Ishikawa (cell line): ENCODE measurements around the gene MAP4K4.

Experiments used
- CEBPB ChIP-seq: IDR thresholded peaks from 2 replicates; pipeline ENCODE4 v1.6.1; 2012
- CREB1 ChIP-seq: IDR thresholded peaks from 2 replicates; pipeline ENCODE4 v1.6.1; 2012; ENCODE audit warnings: low read depth
- EGR1 ChIP-seq: IDR thresholded peaks from 2 replicates; pipeline ENCODE4 v1.6.1; 2012
- EP300 ChIP-seq: IDR thresholded peaks from 2 replicates; pipeline ENCODE4 v1.6.1; 2012; ENCODE audit warnings: borderline replicate concordance
- FOXM1 ChIP-seq: IDR thresholded peaks from 2 replicates; pipeline ENCODE4 v1.6.1; 2012; ENCODE audit warnings: low read depth, borderline replicate concordance
- NFIC ChIP-seq: IDR thresholded peaks from 2 replicates; pipeline ENCODE4 v1.6.1; 2012
- RAD21 ChIP-seq: IDR thresholded peaks from 2 replicates; pipeline ENCODE4 v1.6.1; 2012; ENCODE audit warnings: low read depth
- TAF1 ChIP-seq: IDR thresholded peaks from 2 replicates; pipeline ENCODE4 v1.6.1; 2012; ENCODE audit warnings: low read depth, mild to moderate bottlenecking
- TCF12 ChIP-seq: IDR thresholded peaks from 2 replicates; pipeline ENCODE4 v1.6.1; 2012; ENCODE audit warnings: low read depth
- TEAD4 ChIP-seq: IDR thresholded peaks from 2 replicates; pipeline ENCODE4 v1.6.1; 2012
- YY1 ChIP-seq: IDR thresholded peaks from 2 replicates; pipeline ENCODE4 v1.6.1; 2012; ENCODE audit warnings: low read depth
- ZBTB7A ChIP-seq: IDR thresholded peaks from 2 replicates; pipeline ENCODE4 v1.6.1; 2012; ENCODE audit warnings: low read depth
- TF ChIP-seq, protein P1 (sequence below): IDR thresholded peaks from 2 replicates; pipeline ENCODE4 v1.6.1; 2012
- TF ChIP-seq, protein P2 (sequence below): IDR thresholded peaks from 2 replicates; pipeline ENCODE4 v1.6.1; 2012
- TF ChIP-seq, protein P3 (sequence below): IDR thresholded peaks from 2 replicates; pipeline ENCODE4 v1.6.1; 2012; ENCODE audit warnings: low read depth, mild to moderate bottlenecking

The MAP4K4 gene

DNA sequence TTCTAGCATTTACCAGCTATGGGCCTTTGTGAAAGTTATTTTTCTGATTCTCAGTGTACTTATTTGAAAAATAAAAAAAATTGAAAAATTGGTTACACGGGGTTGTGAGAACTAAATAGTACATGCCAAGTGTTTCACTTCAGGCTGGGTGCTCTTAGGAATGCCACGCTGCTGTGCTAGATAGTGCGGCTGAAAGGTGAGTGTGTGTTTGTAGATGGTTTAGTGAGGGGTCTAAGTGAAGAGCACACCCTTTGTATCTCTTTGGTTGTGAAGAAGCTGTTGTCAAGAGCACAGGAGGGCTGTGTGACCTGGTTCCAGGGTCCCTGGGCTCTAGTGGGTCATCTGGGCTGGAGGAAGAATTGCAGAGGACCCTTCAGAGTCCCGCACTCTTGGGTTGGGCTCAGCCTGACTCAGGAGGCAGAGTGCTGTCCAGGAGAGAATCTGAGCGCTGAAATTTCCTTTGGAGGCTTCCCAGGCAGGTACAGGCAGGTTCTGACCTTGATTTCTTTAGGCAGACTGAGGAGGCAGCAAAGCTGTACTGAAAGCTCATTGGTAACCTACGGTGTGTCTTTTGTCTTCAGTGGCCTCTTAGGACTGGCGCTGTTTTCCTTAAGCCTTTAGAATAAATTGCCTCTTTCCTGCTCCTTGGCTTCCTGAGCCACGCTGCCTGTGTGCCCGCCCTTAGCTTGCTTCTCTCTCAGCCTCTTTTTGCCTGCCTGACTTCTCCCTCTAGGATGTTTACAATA, 44.4 kb downstream of the MAP4K4 start:
- no peak for TF ChIP-seq YY1
- no peak for TF ChIP-seq ZBTB7A

DNA sequence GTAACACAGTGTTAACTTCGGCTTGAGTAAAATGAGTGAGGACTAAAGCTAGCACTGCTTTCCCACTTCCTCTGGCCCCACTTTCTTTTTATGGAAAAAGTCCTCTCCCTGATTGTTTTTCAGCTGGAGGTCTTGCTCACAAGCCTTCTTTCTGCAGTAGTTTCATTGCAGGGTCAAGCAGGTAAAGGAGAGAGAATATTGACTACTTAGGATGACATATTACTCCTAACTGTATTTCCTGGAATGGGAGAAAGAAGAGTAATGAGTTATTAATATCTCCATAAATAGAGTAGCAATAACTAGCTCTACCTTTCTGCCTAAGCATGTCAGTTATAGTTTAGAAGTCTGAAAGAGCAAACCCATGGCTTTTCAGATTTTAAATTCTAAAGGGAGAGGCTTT, 45.0 kb downstream of the MAP4K4 start:
- TF ChIP-seq TAF1 (no peak), NFIC (no peak)

DNA sequence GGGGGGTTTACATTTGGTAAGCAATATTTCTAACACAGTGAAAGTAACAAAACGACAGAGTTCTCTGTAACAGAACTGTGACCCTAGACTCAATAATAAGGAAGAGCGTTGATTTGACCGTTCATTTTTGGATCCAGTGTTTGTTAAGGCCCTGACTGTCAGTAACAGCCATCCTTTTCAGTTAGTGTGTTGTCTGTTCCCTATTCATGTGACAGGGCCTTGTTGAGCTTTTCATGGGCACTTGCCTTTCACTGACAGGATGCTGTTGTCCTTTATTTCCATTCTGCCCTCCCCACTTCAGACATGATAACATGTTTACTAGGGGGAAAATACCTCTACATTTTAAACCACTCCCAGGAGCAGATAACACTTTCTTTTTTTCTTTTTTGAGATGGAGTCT, 45.8 kb downstream of the MAP4K4 start:
- TF ChIP-seq RAD21 = no peak
- TF ChIP-seq TEAD4 = no peak
- TF ChIP-seq, protein P1, sequence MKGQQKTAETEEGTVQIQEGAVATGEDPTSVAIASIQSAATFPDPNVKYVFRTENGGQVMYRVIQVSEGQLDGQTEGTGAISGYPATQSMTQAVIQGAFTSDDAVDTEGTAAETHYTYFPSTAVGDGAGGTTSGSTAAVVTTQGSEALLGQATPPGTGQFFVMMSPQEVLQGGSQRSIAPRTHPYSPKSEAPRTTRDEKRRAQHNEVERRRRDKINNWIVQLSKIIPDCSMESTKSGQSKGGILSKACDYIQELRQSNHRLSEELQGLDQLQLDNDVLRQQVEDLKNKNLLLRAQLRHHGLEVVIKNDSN = no peak
- TF ChIP-seq, protein P2, sequence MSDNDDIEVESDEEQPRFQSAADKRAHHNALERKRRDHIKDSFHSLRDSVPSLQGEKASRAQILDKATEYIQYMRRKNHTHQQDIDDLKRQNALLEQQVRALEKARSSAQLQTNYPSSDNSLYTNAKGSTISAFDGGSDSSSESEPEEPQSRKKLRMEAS = no peak
- TF ChIP-seq CREB1 = no peak
- no peak for TF ChIP-seq ZBTB7A
- TF ChIP-seq NFIC = no peak
- no peak for TF ChIP-seq CEBPB
- TF ChIP-seq EGR1 = no peak
- TF ChIP-seq, protein P3, sequence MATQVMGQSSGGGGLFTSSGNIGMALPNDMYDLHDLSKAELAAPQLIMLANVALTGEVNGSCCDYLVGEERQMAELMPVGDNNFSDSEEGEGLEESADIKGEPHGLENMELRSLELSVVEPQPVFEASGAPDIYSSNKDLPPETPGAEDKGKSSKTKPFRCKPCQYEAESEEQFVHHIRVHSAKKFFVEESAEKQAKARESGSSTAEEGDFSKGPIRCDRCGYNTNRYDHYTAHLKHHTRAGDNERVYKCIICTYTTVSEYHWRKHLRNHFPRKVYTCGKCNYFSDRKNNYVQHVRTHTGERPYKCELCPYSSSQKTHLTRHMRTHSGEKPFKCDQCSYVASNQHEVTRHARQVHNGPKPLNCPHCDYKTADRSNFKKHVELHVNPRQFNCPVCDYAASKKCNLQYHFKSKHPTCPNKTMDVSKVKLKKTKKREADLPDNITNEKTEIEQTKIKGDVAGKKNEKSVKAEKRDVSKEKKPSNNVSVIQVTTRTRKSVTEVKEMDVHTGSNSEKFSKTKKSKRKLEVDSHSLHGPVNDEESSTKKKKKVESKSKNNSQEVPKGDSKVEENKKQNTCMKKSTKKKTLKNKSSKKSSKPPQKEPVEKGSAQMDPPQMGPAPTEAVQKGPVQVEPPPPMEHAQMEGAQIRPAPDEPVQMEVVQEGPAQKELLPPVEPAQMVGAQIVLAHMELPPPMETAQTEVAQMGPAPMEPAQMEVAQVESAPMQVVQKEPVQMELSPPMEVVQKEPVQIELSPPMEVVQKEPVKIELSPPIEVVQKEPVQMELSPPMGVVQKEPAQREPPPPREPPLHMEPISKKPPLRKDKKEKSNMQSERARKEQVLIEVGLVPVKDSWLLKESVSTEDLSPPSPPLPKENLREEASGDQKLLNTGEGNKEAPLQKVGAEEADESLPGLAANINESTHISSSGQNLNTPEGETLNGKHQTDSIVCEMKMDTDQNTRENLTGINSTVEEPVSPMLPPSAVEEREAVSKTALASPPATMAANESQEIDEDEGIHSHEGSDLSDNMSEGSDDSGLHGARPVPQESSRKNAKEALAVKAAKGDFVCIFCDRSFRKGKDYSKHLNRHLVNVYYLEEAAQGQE = no peak
- TF ChIP-seq TAF1 = no peak
- TF ChIP-seq TCF12 = no peak
- TF ChIP-seq FOXM1 = no peak
- TF ChIP-seq YY1 = no peak

DNA sequence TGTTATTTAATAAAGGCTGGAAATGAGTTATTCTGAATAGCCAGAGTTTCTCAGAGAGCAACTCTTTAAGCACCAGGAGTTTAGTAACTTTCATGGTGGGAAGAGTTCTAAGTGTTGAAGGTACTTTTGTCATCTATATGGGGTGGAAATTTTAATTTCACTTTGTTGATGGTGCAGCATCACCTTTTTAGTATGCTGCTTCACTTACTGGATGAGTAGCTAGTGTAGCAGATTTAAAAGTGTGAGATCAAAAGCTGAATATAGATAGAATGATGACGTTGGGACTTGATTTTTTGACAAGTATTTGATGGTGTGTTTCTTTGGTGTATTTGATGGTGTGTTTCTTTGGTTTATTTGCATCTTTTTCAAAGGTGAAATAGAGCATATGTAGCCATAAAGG, 47.3 kb downstream of the MAP4K4 start:
- TF ChIP-seq FOXM1 (no peak), YY1 (no peak), ZBTB7A (no peak), NFIC (no peak), EGR1 (no peak)

DNA sequence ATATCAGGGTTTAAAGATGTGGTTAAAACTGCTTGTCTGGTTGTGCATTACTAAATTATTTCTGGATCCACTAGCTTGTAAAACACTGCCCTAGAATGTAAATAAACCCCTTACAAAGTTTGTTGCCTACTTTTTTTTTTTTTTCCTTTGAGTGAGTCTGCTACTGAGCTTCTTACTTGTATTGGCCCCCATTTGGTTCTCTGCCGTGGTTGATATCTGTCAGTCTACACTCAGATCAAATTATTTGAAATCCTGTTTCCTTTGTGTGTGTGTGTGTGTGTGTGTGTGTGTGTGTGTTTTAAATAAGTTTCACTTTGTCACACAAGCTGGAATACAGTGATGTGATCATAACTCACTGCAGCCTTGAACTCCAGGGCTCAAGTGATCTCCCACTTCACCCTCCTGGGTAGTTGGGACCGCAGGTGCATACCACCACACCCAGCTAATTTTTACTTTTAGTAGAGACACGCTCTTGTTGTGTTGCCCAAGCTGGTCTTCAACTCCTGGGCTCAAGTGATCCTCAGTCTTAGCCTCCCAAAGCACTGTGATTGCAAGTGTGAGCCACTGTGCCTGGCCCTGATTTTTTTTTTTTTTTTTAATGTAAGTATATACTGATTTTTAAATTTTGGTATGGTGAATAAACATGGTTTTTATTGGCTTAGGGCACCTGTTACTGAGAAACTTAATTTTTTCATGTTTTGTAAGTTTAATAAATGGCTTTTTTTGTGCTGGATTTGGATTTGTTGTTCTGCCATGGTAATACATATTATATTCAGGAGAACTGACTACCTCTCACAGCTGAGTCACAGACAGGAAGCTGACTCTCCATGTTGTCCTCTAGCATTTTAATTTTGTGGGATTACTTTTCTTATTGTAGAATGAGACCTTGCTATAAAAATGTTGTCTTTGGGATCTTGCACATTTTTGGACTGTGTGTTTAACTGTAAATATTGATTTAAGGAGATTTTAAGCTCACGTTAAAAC, 48.5 kb downstream of the MAP4K4 start:
- TF ChIP-seq CREB1 (no peak), RAD21 (no peak)

DNA sequence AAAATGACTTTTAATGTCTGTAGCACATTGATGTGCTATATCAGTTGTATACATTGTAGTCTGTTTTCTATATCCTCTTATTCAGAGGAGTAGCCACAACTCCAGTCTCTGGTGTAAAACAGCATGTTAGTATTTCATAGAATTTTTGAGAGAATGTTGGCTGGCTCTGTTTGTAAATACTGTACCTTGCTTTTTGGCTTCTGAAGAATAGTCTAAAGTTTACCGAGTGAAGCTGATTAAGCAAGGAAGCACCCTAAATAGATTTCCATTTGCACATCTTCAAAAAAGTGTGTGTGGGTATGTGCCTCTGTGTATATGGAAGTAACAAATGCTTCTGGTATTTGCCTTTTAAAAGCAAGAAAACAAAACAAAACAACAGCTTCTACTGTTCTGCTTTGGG, 50.5 kb downstream of the MAP4K4 start:
- no peak for TF ChIP-seq EGR1
- TF ChIP-seq NFIC = no peak
- TF ChIP-seq, protein P1 = no peak
- TF ChIP-seq TCF12 = no peak
- TF ChIP-seq RAD21 = no peak
- no peak for TF ChIP-seq CEBPB
- no peak for TF ChIP-seq ZBTB7A
- TF ChIP-seq, protein P3 = no peak
- TF ChIP-seq, protein P2 = no peak
- TF ChIP-seq EP300 = no peak
- no peak for TF ChIP-seq TAF1
- TF ChIP-seq CREB1 = no peak
